HAP-1 (cell line): ENCODE data around the gene C12orf57.

ENCODE experiments used
- DNase-seq, 2 experiments: peaks; one replicate each; pipeline ENCODE4 v3.0.0-alpha.2; 2016 to 2020; ENCODE audit warnings: low spot score in 2 of 2
- H3K27me3 ChIP-seq: fragments of 250-450 bp; sonication (Bioruptor Pico); 2 replicates; pipeline ENCODE4 v1.5.1; 2020; ENCODE audit warnings: low read depth, mild to moderate bottlenecking, moderate library complexity
- H3K36me3 ChIP-seq: fragments of 250-450 bp; sonication (Bioruptor Pico); replicated peaks from 2 replicates; pipeline ENCODE4 v1.5.1; 2020; ENCODE audit warnings: mild to moderate bottlenecking
- H3K4me1 ChIP-seq: fragments of 250-450 bp; sonication (Bioruptor Pico); 2 replicates; pipeline ENCODE4 v1.5.1; 2020; ENCODE audit warnings: mild to moderate bottlenecking
- H3K4me3 ChIP-seq: fragments of 250-450 bp; sonication (Bioruptor Pico); 2 replicates; pipeline ENCODE4 v1.5.1; 2020; ENCODE audit warnings: mild to moderate bottlenecking, moderate library complexity
- H3K9me3 ChIP-seq: fragments of 250-450 bp; sonication (Bioruptor Pico); 2 replicates; pipeline ENCODE4 v1.5.1; 2020; ENCODE audit warnings: mild to moderate bottlenecking, moderate library complexity
- in situ Hi-C: fragments of 300-500 bp; cut with MboI; formaldehyde crosslinking; loops from 3 replicates; pipeline ENCODE4 v1.14.3; 2020; ENCODE audit warnings: low sequenced_read_pairs, inconsistent platforms, mixed read lengths

C12orf57 gene

DNA sequence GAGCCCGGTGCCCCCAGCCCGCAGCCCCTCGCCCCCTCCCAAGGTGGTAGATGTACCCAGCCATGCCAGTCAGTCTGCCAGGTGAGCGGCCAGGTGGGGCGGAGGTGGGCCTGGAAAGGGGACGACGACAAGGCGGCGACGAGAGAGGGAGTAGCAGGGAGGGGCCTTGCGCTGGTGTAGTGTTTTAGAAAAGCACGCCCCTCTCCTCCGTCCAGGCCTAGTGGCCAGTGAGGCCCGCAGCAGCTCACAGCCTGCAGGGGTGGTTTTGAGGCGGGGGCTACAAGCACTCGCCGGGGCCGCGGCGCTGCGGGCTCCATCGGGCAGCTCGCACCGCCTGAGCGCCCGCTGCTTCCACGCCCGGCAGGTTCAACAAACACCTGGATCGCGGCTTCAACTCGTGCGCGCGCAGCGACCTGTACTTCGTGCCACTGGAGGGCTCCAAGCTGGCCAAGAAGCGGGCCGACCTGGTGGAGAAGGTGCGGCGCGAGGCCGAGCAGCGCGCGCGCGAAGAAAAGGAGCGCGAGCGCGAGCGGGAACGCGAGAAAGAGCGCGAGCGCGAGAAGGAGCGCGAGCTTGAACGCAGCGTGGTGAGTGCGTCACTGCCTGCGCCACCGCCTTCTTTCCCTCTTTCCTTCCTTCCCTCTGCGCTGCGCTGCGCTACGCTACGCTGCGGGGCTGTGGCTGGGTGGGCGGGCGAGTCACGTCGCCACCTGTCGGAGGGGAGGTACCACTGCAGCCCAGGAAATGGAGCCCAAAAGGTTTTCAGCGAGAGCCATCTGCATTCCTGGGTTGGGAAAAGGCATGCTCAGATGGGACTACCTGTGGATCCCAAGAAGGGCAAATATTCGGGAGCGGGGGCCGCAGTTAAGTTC, 6.1 kb upstream of the C12orf57 start:
- peaks cover 7% of the 10 kb centered on the region; the same call in 1 of the 2 replicates for H3K4me1 ChIP-seq
- DNase-seq, result peak; percentile 94 to 96
- H3K9me3 ChIP-seq, result no peaks in the 10 kb centered on the region
- in situ Hi-C loops, result no loop called here
- H3K4me3 ChIP-seq, result peak overlapping the region; percentile 67
- H3K36me3 ChIP-seq, result peaks cover 68% of the 10 kb centered on the region
- H3K27me3 ChIP-seq, result no peaks in the 10 kb centered on the region

DNA sequence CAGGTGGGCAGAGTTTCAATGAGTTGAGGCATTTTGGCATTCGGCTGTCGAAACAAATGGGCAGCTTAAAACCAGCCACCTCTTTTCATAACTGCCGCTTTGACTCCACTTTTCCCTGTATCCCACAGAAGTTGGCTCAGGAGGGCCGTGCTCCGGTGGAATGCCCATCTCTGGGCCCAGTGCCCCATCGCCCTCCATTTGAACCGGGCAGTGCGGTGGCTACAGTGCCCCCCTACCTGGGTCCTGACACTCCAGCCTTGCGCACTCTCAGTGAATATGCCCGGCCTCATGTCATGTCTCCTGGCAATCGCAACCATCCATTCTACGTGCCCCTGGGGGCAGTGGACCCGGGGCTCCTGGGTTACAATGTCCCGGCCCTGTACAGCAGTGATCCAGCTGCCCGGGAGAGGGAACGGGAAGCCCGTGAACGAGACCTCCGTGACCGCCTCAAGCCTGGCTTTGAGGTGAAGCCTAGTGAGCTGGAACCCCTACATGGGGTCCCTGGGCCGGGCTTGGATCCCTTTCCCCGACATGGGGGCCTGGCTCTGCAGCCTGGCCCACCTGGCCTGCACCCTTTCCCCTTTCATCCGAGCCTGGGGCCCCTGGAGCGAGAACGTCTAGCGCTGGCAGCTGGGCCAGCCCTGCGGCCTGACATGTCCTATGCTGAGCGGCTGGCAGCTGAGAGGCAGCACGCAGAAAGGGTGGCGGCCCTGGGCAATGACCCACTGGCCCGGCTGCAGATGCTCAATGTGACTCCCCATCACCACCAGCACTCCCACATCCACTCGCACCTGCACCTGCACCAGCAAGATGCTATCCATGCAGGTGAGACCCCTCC, 5.2 kb upstream of the C12orf57 start:
- no peaks in the 10 kb centered on the region for H3K27me3 ChIP-seq
- peaks cover 13% of the 10 kb centered on the region for H3K4me1 ChIP-seq
- H3K36me3 ChIP-seq, result peaks cover 66% of the 10 kb centered on the region
- no peak for DNase-seq
- H3K9me3 ChIP-seq, result no peaks in the 10 kb centered on the region
- H3K4me3 ChIP-seq, result peak overlapping the region; percentile 67
- in situ Hi-C loops, result no loop called here

DNA sequence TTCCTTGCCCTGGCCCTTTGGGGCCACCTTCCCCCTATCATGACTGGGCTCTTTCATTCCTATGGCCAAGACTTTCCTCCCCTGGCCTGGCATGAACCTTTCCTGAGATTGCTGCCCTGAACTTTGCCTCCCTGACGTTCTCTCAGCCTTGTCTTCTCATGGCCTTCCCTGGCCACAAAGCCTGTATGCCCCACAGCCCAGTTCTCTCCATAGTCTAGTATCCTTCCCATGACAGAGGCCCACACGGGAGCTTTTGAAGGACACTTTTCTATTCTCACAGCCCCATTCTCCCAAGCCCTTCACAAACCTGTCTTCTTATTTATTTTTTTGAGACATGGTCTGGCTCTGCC, 4.7 kb upstream of the C12orf57 start:
- Histone ChIP-seq H3K4me3 (no peak overlapping the region), H3K27me3 (no peaks in the 10 kb centered on the region), H3K4me1 (peaks cover 13% of the 10 kb centered on the region), H3K9me3 (no peaks in the 10 kb centered on the region), H3K36me3 (peaks cover 60% of the 10 kb centered on the region)
- in situ Hi-C loops, result no loop called here
- DNase-seq, result no peak

DNA sequence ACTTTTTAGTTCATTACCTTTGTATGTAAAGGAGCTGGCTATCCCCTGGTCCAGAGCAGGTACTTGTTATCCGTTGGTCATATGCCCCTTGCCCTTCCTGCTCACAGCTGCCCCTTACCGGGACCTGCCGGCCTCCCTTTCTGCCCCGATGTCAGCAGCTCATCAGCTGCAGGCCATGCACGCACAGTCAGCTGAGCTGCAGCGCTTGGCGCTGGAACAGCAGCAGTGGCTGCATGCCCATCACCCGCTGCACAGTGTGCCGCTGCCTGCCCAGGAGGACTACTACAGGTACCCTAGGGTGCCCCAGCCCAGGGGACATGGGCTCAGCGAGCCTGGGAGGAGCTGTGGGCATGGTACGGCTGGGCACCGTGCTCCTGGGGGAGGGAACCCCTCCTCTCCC, 2.6 kb upstream of the C12orf57 start:
- no peak for DNase-seq
- Histone ChIP-seq H3K9me3 (no peaks in the 10 kb centered on the region), H3K4me3 (no peak overlapping the region), H3K4me1 (peaks cover 23% of the 10 kb centered on the region), H3K27me3 (no peaks in the 10 kb centered on the region), H3K36me3 (peaks cover 39% of the 10 kb centered on the region)
- in situ Hi-C loops, result loop anchor here (5.0 to 10.0 kb wide), 2 partner anchors 74 to 174 kb away; partner anchors contain the start of gene TPI1

DNA sequence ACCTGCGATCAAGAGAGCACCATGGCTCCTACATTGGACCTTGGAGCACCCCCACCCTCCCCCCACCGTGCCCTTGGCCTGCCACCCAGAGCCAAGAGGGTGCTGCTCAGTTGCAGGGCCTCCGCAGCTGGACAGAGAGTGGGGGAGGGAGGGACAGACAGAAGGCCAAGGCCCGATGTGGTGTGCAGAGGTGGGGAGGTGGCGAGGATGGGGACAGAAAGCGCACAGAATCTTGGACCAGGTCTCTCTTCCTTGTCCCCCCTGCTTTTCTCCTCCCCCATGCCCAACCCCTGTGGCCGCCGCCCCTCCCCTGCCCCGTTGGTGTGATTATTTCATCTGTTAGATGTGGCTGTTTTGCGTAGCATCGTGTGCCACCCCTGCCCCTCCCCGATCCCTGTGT, 2.0 kb upstream of the C12orf57 start:
- DNase-seq, result no peak
- in situ Hi-C loops, result loop anchor here (5.0 to 10.0 kb wide), 2 partner anchors 74 to 173 kb away; partner anchors contain the start of gene TPI1
- peaks cover 20% of the 10 kb centered on the region for H3K4me1 ChIP-seq

DNA sequence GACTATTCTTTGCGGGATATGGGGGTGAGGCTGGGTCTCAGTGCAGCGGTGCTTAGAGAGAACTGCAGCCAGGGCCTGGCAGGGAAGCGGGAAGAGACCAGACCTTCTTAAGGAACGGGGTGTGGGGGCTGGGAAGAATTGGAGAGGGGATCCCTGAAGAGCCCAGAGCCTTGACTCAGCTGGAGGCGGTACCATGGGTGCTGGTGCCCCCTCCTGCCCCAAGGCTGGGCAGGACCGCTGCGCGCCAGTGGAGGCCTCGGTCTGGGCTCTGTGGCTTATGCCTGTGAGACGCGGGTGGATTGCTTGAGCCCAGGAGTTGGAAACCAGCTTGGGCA, 1.5 kb upstream of the C12orf57 start:
- Histone ChIP-seq H3K36me3 (peaks cover 32% of the 10 kb centered on the region), H3K9me3 (no peaks in the 10 kb centered on the region), H3K27me3 (no peaks in the 10 kb centered on the region), H3K4me3 (no peak overlapping the region), H3K4me1 (peaks cover 18% of the 10 kb centered on the region)
- no peak for DNase-seq
- in situ Hi-C loops, result loop anchor here (5.0 to 10.0 kb wide), 2 partner anchors 75 to 173 kb away; partner anchors contain the start of gene TPI1

More for the DNA sequence above, 2.0 kb upstream of the C12orf57 start:
- Histone ChIP-seq H3K4me3 (no peak overlapping the region), H3K36me3 (peaks cover 36% of the 10 kb centered on the region), H3K9me3 (no peaks in the 10 kb centered on the region), H3K27me3 (no peaks in the 10 kb centered on the region)

DNA sequence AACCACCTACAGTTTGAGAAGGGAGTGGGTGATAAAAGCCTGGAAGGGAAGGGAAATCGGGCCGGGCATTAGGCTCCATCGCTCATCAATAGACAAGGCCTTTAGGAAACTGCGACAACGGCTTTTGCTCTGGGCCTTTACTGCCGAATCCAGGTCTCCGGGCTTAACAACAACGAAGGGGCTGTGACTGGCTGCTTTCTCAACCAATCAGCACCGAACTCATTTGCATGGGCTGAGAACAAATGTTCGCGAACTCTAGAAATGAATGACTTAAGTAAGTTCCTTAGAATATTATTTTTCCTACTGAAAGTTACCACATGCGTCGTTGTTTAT, 467 bp upstream of the C12orf57 start:
- in situ Hi-C loops, result loop anchor here (5.0 to 10.0 kb wide), 2 partner anchors 76 to 171 kb away; partner anchors contain the start of gene TPI1
- H3K9me3 ChIP-seq, result no peaks in the 10 kb centered on the region
- peak overlapping the region; percentile 50 for H3K4me3 ChIP-seq
- H3K27me3 ChIP-seq, result no peaks in the 10 kb centered on the region
- H3K4me1 ChIP-seq, result peaks cover 16% of the 10 kb centered on the region
- DNase-seq, result peak; percentile 89 to 91
- peaks cover 32% of the 10 kb centered on the region for H3K36me3 ChIP-seq

DNA sequence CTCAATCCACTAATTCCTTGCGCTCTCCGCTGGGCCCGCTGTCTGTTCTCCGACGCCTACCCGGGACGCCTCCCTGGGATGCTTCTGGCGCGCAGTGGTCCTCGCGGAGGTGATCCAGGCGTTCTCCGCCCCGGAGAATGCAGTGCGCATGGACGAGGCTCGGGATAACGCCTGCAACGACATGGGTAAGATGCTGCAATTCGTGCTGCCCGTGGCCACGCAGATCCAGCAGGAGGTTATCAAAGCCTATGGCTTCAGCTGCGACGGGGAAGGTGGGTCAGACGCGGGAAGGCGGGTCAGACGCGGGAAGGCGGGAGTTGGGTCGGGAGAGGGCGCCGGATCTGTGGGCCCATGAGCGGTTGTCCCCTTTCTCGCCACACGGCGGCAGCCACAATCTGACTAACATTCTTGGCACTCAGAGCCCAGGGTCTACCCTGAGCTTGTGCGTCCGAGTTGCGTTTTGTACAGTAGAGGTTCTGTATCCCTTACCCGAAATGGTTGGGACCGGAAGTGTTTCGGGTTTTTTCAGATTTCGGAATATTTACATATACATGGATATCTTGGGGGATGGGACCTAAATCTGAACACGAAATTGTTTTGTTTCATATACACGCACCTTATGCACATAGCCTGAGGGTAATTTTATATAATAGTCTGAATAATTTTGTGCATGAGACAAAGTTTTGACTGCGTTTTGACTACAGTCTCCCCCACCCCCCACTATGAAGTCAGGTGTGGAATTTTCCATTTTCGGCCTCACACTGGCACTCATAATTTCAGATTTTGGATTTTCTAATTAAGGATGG, 762 bp downstream of the C12orf57 start:
- no peaks in the 10 kb centered on the region for H3K27me3 ChIP-seq
- H3K36me3 ChIP-seq, result peaks cover 19% of the 10 kb centered on the region
- DNase-seq, result peak; percentile 93 to 95
- H3K4me1 ChIP-seq, result peaks cover 16% of the 10 kb centered on the region
- H3K4me3 ChIP-seq, result peak overlapping the region; percentile 50
- no peaks in the 10 kb centered on the region for H3K9me3 ChIP-seq
- in situ Hi-C loops, result loop anchor here (5.0 to 10.0 kb wide), 2 partner anchors 77 to 170 kb away; partner anchors contain the start of gene TPI1

DNA sequence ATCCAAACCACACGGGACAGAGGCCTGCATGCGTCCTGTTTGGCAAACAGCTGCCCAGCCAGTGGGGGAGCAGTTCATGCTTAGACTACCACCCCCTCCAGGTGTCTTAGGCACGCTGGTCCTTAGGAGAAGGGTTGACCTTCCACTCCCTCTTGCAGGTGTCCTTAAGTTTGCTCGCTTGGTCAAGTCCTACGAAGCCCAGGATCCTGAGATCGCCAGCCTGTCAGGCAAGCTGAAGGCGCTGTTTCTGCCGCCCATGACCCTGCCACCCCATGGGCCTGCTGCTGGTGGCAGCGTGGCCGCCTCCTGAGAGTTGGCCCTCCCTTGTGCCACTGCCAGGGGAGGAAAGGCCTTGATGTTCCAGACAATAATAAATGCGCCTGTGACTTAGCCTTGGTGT, 1.8 kb downstream of the C12orf57 start:
- in situ Hi-C loops, result loop anchor here (10.0 kb wide), 1 partner anchor 169 kb away; no protein-coding TSS in a partner anchor

DNA sequence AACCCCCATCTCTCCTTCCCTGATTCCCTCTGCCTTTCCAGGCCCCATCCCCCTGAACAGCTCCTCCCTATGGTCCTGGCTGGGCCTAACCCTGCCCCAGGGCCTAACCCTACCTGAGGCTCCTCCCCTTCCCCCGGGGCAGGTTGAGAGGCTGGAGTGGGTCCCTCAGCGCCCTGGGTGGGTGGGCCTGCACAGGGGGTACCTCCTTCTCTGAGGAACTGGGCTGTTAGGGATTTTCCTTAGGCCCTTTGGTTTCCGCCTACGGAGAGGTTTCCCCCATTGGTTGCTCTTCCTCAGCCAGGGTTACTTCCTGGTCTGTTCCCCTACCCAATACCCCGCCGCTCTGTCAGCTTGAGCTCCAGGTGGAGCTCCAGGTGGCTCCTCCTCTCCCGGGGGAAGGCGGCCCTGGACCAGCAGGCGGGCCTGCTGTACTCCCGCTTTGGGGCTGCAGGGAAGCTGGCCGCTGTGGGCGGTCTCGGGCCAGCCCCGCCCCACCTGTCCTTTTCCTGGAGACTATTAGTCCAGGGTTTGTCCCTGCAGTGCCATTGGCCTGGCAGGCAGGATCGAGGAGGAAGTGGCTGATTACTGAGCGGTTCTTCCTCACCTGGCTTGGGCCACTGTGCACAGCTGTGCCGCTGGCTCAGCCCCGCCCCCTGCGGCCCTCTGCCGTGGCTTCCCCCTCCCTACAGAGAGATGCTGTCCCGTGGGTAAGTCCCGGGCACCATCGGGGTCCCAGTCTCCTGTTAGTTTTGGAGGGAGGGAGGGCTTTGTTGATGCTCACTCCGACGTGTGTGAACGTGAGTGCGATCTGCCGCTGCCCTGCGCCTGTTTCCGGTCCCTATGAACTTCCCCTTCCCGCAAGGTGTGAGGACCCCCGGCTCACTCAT, 2.5 kb downstream of the C12orf57 start:
- Histone ChIP-seq H3K4me1 (peaks cover 16% of the 10 kb centered on the region), H3K27me3 (no peaks in the 10 kb centered on the region), H3K9me3 (no peaks in the 10 kb centered on the region), H3K4me3 (no peak overlapping the region), H3K36me3 (peaks cover 5% of the 10 kb centered on the region)
- in situ Hi-C loops, result loop anchor here (10.0 kb wide), 1 partner anchor 169 kb away; no protein-coding TSS in a partner anchor
- peak in 1 of 2 experiments; percentile 77 for DNase-seq

More for the DNA sequence above, 1.8 kb downstream of the C12orf57 start:
- H3K27me3 ChIP-seq, result no peaks in the 10 kb centered on the region
- H3K4me1 ChIP-seq, result peaks cover 16% of the 10 kb centered on the region
- DNase-seq, result no peak
- no peaks in the 10 kb centered on the region for H3K9me3 ChIP-seq
- H3K36me3 ChIP-seq, result peaks cover 11% of the 10 kb centered on the region
- no peak overlapping the region for H3K4me3 ChIP-seq

DNA sequence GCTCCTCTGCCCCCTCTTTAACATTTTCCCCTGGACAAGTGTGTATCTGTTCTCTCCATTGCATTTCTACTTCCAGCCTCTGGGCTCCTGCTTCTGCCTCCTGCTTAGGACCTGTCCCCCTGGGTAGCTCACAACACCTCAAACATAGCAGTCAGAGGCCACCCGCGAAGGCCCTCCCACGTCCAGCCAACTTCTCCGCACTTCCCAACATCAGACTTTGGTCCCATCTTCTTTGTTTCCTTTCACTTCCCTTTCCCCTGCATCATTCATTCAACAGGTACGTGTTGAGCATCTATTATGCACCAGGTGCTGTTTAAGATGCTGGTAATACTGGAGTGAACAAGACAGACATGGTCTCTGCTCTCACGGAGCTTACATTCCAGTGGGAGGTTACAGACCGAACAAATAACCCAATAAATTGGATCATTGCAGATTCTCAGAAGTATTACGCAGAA, 3.1 kb downstream of the C12orf57 start:
- Histone ChIP-seq H3K4me1 (peaks cover 16% of the 10 kb centered on the region), H3K36me3 (no peaks in the 10 kb centered on the region; the same call in 1 of the 2 replicates), H3K4me3 (no peak overlapping the region), H3K27me3 (no peaks in the 10 kb centered on the region), H3K9me3 (no peaks in the 10 kb centered on the region)
- no peak for DNase-seq
- in situ Hi-C loops, result loop anchor here (10.0 kb wide), 1 partner anchor 168 kb away; no protein-coding TSS in a partner anchor

DNA sequence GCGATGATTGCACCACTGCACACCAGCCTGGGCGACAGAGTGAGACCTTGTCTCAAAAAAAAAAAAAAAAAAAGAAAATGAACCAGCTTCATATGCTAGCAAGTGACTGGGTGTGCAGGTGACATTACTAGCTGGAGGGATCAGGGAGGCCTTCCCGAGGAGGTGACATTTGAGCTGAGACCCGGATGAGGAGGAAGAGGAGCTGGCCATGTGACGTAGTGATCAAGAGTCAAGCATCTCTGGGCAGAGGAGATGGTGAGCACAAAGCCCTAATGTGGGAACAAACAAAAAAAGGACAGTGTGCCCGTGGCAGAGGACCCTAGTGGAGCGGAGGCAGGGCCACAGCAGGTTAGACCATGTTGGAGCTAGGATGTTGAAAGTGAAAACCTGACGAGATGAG, 3.8 kb downstream of the C12orf57 start:
- H3K4me1 ChIP-seq, result peaks cover 16% of the 10 kb centered on the region
- in situ Hi-C loops, result loop anchor here (10.0 kb wide), 1 partner anchor 167 kb away; no protein-coding TSS in a partner anchor
- no peak for DNase-seq

More for the DNA sequence above, 3.8 kb downstream of the C12orf57 start:
- Histone ChIP-seq H3K9me3 (no peaks in the 10 kb centered on the region), H3K27me3 (no peaks in the 10 kb centered on the region), H3K36me3 (no peaks in the 10 kb centered on the region; the same call in 1 of the 2 replicates), H3K4me3 (no peak overlapping the region)
